Mucosa of rectum (tissue), 2 donors: ENCODE measurements around the gene C9orf78.

Source experiments
- H3K27ac ChIP-seq, 2 donors: one replicate each; pipeline ENCODE4 v1.7.0; 2013; ENCODE audit warnings: inconsistent platforms in 2 of 2, low read depth in 2 of 2, low read length in 2 of 2
- H3K27me3 ChIP-seq, 2 donors: one replicate each; pipeline ENCODE4 v1.7.0; 2013; ENCODE audit warnings: low read length in 2 of 2; ENCODE audit not compliant: control insufficient read depth in 2 of 2, insufficient read depth in 2 of 2
- H3K36me3 ChIP-seq, 2 donors: one replicate each; pipeline ENCODE4 v1.7.0; 2013; ENCODE audit warnings: low read length in 2 of 2; ENCODE audit not compliant: control insufficient read depth in 2 of 2, insufficient read depth in 2 of 2
- H3K4me1 ChIP-seq, 2 donors: one replicate each; pipeline ENCODE4 v1.7.0; 2013; ENCODE audit warnings: low read length in 2 of 2, mild to moderate bottlenecking in 1 of 2; ENCODE audit not compliant: control insufficient read depth in 2 of 2, insufficient read depth in 2 of 2
- H3K4me3 ChIP-seq, 2 donors: one replicate each; pipeline ENCODE4 v1.7.0; 2013; ENCODE audit warnings: low read length in 2 of 2
- H3K9ac ChIP-seq, 2 donors: one replicate each; pipeline ENCODE4 v1.7.0; 2013; ENCODE audit warnings: low read length in 2 of 2, low read depth in 1 of 2, mild to moderate bottlenecking in 1 of 2
- H3K9me3 ChIP-seq, 2 donors: one replicate each; pipeline ENCODE4 v1.7.0; 2013; ENCODE audit warnings: low read length in 2 of 2; ENCODE audit not compliant: control insufficient read depth in 2 of 2
- donor health status: healthy.
- donor health status: Normal muscosa, but diverticular disease.

Gene C9orf78

GRCh38 chr9:129875687-129876395, 40.8 kb upstream of the C9orf78 start:
- Histone ChIP-seq H3K9ac (no peak overlapping the region), H3K27ac (no peak overlapping the region), H3K9me3 (no peaks in the 10 kb centered on the region), H3K36me3 (peaks cover 30 to 31% of the 10 kb centered on the region in 2 donors), H3K4me1 (no peaks in the 10 kb centered on the region), H3K27me3 (no peaks in the 10 kb centered on the region), H3K4me3 (no peak overlapping the region)

DNA sequence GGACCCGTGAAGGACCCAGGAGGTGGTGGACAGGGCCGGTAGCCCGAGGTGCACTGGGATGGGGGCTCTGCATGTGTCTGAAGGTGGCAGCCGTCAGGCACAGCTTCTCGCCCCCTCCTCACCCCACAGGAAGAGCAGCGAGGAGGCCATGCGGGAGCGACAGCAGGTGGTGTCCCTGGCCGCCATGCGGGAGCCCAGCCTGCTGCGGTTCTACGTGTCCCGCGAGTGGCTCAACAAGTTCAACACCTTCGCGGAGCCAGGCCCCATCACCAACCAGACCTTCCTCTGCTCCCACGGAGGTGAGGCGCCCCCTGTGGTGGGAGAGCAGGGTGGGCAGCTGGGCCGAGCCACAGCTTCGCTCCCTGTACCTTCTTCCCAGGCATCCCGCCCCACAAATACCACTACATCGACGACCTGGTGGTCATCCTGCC, 40.1 kb upstream of the C9orf78 start:
- Histone ChIP-seq H3K9ac (no peak overlapping the region), H3K27ac (no peak overlapping the region), H3K9me3 (no peaks in the 10 kb centered on the region), H3K36me3 (peaks cover 24 to 30% of the 10 kb centered on the region in 2 donors), H3K27me3 (no peaks in the 10 kb centered on the region), H3K4me3 (no peak overlapping the region), H3K4me1 (no peaks in the 10 kb centered on the region)

DNA sequence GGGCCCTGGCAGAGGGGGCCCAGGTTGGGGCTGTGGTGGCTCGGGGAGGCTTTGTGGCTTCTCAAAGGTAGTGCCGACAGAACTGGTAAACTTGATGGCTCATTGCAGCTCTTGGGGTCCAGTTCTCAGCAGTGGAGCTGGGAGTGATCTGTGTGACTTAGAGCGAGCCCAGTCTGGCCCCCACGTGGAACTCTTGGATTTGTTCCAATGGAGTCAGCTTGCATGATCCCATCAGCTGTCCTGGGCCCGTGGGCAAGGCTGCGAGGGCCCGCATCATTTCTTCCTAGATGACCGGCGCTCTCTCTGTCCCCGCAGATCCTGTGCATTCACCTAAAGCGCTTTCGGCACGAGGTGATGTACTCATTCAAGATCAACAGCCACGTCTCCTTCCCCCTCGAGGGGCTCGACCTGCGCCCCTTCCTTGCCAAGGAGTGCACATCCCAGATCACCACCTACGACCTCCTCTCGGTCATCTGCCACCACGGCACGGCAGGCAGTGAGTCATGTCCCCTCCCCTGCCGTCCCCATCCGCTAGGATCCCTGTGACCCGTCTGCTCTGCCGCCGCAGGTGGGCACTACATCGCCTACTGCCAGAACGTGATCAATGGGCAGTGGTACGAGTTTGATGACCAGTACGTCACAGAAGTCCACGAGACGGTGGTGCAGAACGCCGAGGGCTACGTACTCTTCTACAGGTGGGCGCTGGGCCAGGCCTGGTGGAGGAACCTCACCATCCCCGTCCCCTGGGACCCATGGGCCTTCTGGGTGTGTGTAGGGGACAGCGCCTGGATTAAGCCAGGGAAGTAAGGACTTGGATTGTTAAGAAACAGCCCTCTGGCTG, 39.4 kb upstream of the C9orf78 start:
- Histone ChIP-seq H3K4me3 (no peak overlapping the region), H3K9ac (no peak overlapping the region), H3K9me3 (no peaks in the 10 kb centered on the region), H3K27me3 (no peaks in the 10 kb centered on the region), H3K27ac (no peak overlapping the region), H3K4me1 (no peaks in the 10 kb centered on the region), H3K36me3 (peaks cover 20 to 23% of the 10 kb centered on the region in 2 donors)

GRCh38 chr9:129873563-129874190, 38.6 kb upstream of the C9orf78 start:
- no peak overlapping the region for H3K9ac ChIP-seq
- no peaks in the 10 kb centered on the region for H3K27me3 ChIP-seq
- H3K4me1 ChIP-seq = no peaks in the 10 kb centered on the region
- H3K27ac ChIP-seq = no peak overlapping the region
- H3K9me3 ChIP-seq = no peaks in the 10 kb centered on the region
- H3K4me3 ChIP-seq = no peak overlapping the region
- H3K36me3 ChIP-seq = peaks cover 20 to 23% of the 10 kb centered on the region in 2 donors

DNA sequence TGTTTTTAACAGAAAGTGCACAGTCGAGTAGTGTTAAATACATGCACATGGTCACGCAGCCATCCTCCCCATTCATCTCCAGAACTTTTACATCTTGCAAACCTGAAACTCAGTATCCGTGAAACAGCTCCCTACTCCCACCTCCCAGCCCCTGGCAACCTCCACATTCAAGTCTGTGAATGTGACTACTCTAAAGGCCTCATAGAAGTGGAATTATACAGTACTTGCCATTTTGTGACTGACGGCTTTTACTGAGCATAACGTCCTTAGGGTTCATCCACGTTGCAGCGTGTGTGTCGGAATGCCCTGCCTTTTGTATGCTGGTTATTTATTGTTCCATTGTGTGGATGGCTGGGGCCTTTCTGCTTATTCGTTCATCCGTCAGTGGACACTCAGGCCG, 36.0 kb upstream of the C9orf78 start:
- H3K36me3 ChIP-seq = peaks cover 22 to 28% of the 10 kb centered on the region in 2 donors
- no peak overlapping the region for H3K9ac ChIP-seq
- no peaks in the 10 kb centered on the region for H3K9me3 ChIP-seq
- H3K27ac ChIP-seq = no peak overlapping the region
- H3K27me3 ChIP-seq = no peaks in the 10 kb centered on the region
- no peaks in the 10 kb centered on the region for H3K4me1 ChIP-seq
- no peak overlapping the region for H3K4me3 ChIP-seq

GRCh38 chr9:129869585-129870501, 34.8 kb upstream of the C9orf78 start:
- Histone ChIP-seq H3K27me3 (no peaks in the 10 kb centered on the region), H3K9me3 (no peaks in the 10 kb centered on the region), H3K4me1 (no peaks in the 10 kb centered on the region), H3K4me3 (no peak overlapping the region), H3K27ac (peak overlapping the region in 1 of 2 donors; percentile 65), H3K9ac (no peak overlapping the region), H3K36me3 (peaks cover 18 to 23% of the 10 kb centered on the region in 2 donors)

- Histone ChIP-seq H3K36me3 (peaks cover 14 to 16% of the 10 kb centered on the region in 2 donors), H3K27ac (peak overlapping the region in 1 of 2 donors; percentile 65)
These were observed 33.9 kb upstream of the C9orf78 start for GRCh38 chr9:129868872-129869486.

DNA sequence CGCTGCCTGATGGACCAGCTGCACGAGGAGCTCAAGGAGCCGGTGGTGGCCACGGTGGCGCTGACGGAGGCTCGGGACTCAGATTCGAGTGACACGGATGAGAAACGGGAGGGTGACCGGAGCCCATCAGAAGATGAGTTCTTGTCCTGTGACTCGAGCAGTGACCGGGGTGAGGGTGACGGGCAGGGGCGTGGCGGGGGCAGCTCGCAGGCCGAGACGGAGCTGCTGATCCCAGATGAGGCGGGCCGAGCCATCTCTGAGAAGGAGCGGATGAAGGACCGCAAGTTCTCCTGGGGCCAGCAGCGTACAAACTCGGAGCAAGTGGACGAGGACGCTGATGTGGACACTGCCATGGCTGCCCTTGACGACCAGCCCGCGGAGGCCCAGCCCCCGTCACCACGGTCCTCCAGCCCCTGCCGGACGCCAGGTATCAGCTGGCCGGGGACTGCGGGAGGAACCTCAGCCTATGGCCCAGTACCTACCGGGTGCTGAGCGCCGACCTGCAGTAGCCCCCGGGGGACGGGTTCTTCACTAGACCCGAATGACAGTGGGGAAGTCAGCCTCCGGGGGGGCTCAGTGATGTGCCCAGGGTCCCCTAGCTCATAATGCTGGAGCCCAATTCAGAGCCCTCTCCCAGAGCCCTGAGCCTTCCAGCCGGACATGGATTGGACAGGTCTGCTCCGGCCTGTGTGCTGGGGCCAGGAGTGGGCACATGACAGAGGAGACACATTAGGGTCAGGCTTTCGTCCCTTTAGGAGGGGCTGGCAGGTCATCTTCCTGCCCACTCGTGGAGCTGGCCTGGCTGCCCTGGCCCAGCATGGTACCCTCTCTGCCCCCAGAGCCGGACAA, 33.2 kb upstream of the C9orf78 start:
- no peak overlapping the region for H3K4me3 ChIP-seq
- H3K9ac ChIP-seq = no peak overlapping the region
- no peaks in the 10 kb centered on the region for H3K9me3 ChIP-seq
- H3K36me3 ChIP-seq = peaks cover 14 to 16% of the 10 kb centered on the region in 2 donors
- no peaks in the 10 kb centered on the region for H3K4me1 ChIP-seq
- H3K27me3 ChIP-seq = no peaks in the 10 kb centered on the region
- peak overlapping the region in 1 of 2 donors; percentile 43 for H3K27ac ChIP-seq

More at GRCh38 chr9:129868872-129869486, 33.9 kb upstream of the C9orf78 start:
- H3K4me3 ChIP-seq = no peak overlapping the region
- no peaks in the 10 kb centered on the region for H3K9me3 ChIP-seq
- no peaks in the 10 kb centered on the region for H3K27me3 ChIP-seq
- no peak overlapping the region for H3K9ac ChIP-seq
- no peaks in the 10 kb centered on the region for H3K4me1 ChIP-seq
